SK-N-SH (cell line): ENCODE measurements around the gene CLCNKB.

ENCODE experiments used
- CHD2 ChIP-seq: fragments of 150-350 bp; IDR thresholded peaks from 2 replicates; pipeline ENCODE4 v1.6.1; 2018; ENCODE audit warnings: low read length; ENCODE audit not compliant: partially characterized antibody
- EP300 ChIP-seq, 2 experiments: IDR thresholded peaks; 2 replicates each; pipeline versions ENCODE4 v1.4.0 to v1.6.1; 2012; ENCODE audit warnings: borderline replicate concordance in 1 of 2, low read depth in 1 of 2, low read length in 1 of 2
- MEF2A ChIP-seq: IDR thresholded peaks from 2 replicates; pipeline ENCODE4 v1.4.0; 2012; ENCODE audit warnings: low read depth, borderline replicate concordance
- MXI1 ChIP-seq: IDR thresholded peaks from 2 replicates; pipeline ENCODE4 v1.6.1; 2012; ENCODE audit warnings: mild to moderate bottlenecking, low read depth, low read length, improper control_type of control experiment
- POLR2AphosphoS5 ChIP-seq: IDR thresholded peaks from 2 replicates; pipeline ENCODE4 v1.6.1; 2012; ENCODE audit warnings: low read depth, low read length
- RXRA ChIP-seq: IDR thresholded peaks from 2 replicates; pipeline ENCODE4 v1.4.0; 2012; ENCODE audit warnings: low read depth, mild to moderate bottlenecking, borderline replicate concordance
- TEAD4 ChIP-seq: IDR thresholded peaks from 2 replicates; pipeline ENCODE4 v1.4.0; 2012; ENCODE audit warnings: mild to moderate bottlenecking, borderline replicate concordance; ENCODE audit not compliant: insufficient read depth
- ZBTB33 ChIP-seq: IDR thresholded peaks from 2 replicates; pipeline ENCODE4 v1.4.0; 2012; ENCODE audit warnings: low read depth, borderline replicate concordance
- TF ChIP-seq, protein P1 (sequence below): fragments of 200-600 bp; sonication (generic); IDR thresholded peaks from 2 replicates; pipeline ENCODE4 v1.6.1; 2017; ENCODE audit warnings: antibody characterized with exemption, mild to moderate bottlenecking, moderate library complexity
- TF ChIP-seq, protein P2 (sequence below): IDR thresholded peaks from 2 replicates; pipeline ENCODE4 v1.4.0; 2012; ENCODE audit warnings: low read depth

- TF ChIP-seq, protein P1, sequence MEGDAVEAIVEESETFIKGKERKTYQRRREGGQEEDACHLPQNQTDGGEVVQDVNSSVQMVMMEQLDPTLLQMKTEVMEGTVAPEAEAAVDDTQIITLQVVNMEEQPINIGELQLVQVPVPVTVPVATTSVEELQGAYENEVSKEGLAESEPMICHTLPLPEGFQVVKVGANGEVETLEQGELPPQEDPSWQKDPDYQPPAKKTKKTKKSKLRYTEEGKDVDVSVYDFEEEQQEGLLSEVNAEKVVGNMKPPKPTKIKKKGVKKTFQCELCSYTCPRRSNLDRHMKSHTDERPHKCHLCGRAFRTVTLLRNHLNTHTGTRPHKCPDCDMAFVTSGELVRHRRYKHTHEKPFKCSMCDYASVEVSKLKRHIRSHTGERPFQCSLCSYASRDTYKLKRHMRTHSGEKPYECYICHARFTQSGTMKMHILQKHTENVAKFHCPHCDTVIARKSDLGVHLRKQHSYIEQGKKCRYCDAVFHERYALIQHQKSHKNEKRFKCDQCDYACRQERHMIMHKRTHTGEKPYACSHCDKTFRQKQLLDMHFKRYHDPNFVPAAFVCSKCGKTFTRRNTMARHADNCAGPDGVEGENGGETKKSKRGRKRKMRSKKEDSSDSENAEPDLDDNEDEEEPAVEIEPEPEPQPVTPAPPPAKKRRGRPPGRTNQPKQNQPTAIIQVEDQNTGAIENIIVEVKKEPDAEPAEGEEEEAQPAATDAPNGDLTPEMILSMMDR: no peak
- no peak for TF ChIP-seq MEF2A
- no peak for TF ChIP-seq POLR2AphosphoS5
- TF ChIP-seq MXI1: no peak
- no peak for TF ChIP-seq CHD2
- TF ChIP-seq RXRA: no peak
- TF ChIP-seq, protein P2, sequence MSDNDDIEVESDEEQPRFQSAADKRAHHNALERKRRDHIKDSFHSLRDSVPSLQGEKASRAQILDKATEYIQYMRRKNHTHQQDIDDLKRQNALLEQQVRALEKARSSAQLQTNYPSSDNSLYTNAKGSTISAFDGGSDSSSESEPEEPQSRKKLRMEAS: no peak
- TF ChIP-seq EP300 (IDR thresholded peaks at IDR 0.05; ENCODE audit: borderline replicate concordance in 1 of 2, low read depth in 1 of 2, low read length in 1 of 2): no peak
- no peak for TF ChIP-seq ZBTB33
- no peak for TF ChIP-seq TEAD4
Measured at GRCh38 chr1:16087733-16088132, 44.2 kb downstream of the CLCNKB start.
